Hepatocyte (in vitro differentiated cells): ENCODE results near the gene WDR19.

Source experiments
- CTCF ChIP-seq: fragments of 200-600 bp; sonication (generic); IDR thresholded peaks from 2 replicates; pipeline ENCODE4 v1.5.1; 2016; ENCODE audit warnings: antibody characterized with exemption, mild to moderate bottlenecking; ENCODE audit not compliant: poor library complexity
- EZH2 ChIP-seq: fragments of 200-600 bp; sonication (generic); IDR thresholded peaks from 2 replicates; pipeline ENCODE4 v1.6.1; 2016; ENCODE audit warnings: antibody characterized with exemption, mild to moderate bottlenecking, borderline replicate concordance
- EZH2phosphoT487 ChIP-seq: fragments of 200-600 bp; sonication (generic); IDR thresholded peaks from one replicate; pipeline ENCODE4 v1.6.1; 2018; ENCODE audit warnings: antibody characterized with exemption, mild to moderate bottlenecking, low read depth, moderate library complexity; ENCODE audit not compliant: unreplicated experiment, severe bottlenecking

GRCh38 chr4:39304651-39305050 is 122.3 kb downstream of the WDR19 start:
- TF ChIP-seq CTCF (no peak), EZH2phosphoT487 (no peak), EZH2 (no peak)
